CD14-positive monocyte (primary cell): ENCODE results near the gene RPS21. TPM values are rescaled to one million over a fixed set of nuclear protein-coding genes. Genes with fewer than 3 reads are reported as not detected.

Experiments used
- DNase-seq, 3 donors: peaks; one replicate each; pipeline ENCODE4 v3.0.0-alpha.2; 2011 to 2022
- H2AFZ ChIP-seq: 2 replicates; pipeline ENCODE4 v1.6.0; 2012; ENCODE audit warnings: mild to moderate bottlenecking, low read depth, low read length, inconsistent platforms; ENCODE audit not compliant: insufficient read depth, poor library complexity, severe bottlenecking
- H3K27ac ChIP-seq, 2 donors: 1 replicate in 1 of 2; 2 replicates in 1 of 2; pipeline ENCODE4 v1.5.1; 2012 to 2013; ENCODE audit warnings: low read length in 2 of 2, control low read depth in 1 of 2, inconsistent platforms in 1 of 2, low read depth in 1 of 2, mild to moderate bottlenecking in 1 of 2
- H3K27me3 ChIP-seq, 2 donors: one replicate each; pipeline versions ENCODE4 v1.6.0 to v1.6.1; 2011 to 2013; ENCODE audit warnings: low read length in 2 of 2; ENCODE audit not compliant: control insufficient read depth in 2 of 2, insufficient read depth in 2 of 2
- H3K36me3 ChIP-seq, 2 donors: replicated peaks in 1 of 2; 1 replicate in 1 of 2; 2 replicates in 1 of 2; pipeline versions ENCODE4 v1.5.1 to v1.6.1; 2012 to 2013; ENCODE audit warnings: low read length in 2 of 2, control low read depth in 1 of 2, inconsistent platforms in 1 of 2, mild to moderate bottlenecking in 1 of 2; ENCODE audit not compliant: insufficient read depth in 2 of 2, control insufficient read depth in 1 of 2
- H3K4me1 ChIP-seq, 2 donors: 1 replicate in 1 of 2; 2 replicates in 1 of 2; pipeline versions ENCODE4 v1.5.1 to v1.6.1; 2012 to 2013; ENCODE audit warnings: low read length in 2 of 2, control low read depth in 1 of 2, inconsistent platforms in 1 of 2, mild to moderate bottlenecking in 1 of 2, moderate library complexity in 1 of 2; ENCODE audit not compliant: insufficient read depth in 2 of 2, control insufficient read depth in 1 of 2
- H3K4me2 ChIP-seq: replicated peaks from 2 replicates; pipeline ENCODE3; 2012; ENCODE audit warnings: low read length, moderate library complexity, mild to moderate bottlenecking; ENCODE audit not compliant: poor library complexity, severe bottlenecking; ENCODE audit errors: extremely low read depth
- H3K4me3 ChIP-seq, 3 experiments: fragments of 200-600 bp in 1 of 3; sonication (generic) in 1 of 3; replicated peaks in 1 of 3; 1 replicate in 2 of 3; 2 replicates in 1 of 3; pipeline ENCODE4 v1.5.1; 2011 to 2013; ENCODE audit warnings: low read length in 3 of 3, mild to moderate bottlenecking in 3 of 3, control low read depth in 2 of 3, low read depth in 2 of 3, inconsistent platforms in 1 of 3, moderate library complexity in 1 of 3
- H3K79me2 ChIP-seq: 2 replicates; pipeline ENCODE4 v1.6.0; 2012; ENCODE audit warnings: mild to moderate bottlenecking, control low read depth, inconsistent platforms, low read length, moderate library complexity; ENCODE audit not compliant: insufficient read depth
- H3K9ac ChIP-seq: 2 replicates; pipeline ENCODE4 v1.6.0; 2017; ENCODE audit warnings: low read length, mild to moderate bottlenecking; ENCODE audit not compliant: insufficient read depth, poor library complexity, severe bottlenecking
- H3K9me3 ChIP-seq, 2 donors: replicated peaks in 1 of 2; 1 replicate in 1 of 2; 2 replicates in 1 of 2; pipeline versions ENCODE4 v1.5.1 to v1.6.1; 2012 to 2013; ENCODE audit warnings: low read length in 2 of 2, control low read depth in 1 of 2; ENCODE audit not compliant: control insufficient read depth in 1 of 2, insufficient read depth in 1 of 2
- H4K20me1 ChIP-seq: 2 replicates; pipeline ENCODE4 v1.6.0; 2012; ENCODE audit warnings: mild to moderate bottlenecking, low read length, control low read depth, moderate library complexity; ENCODE audit not compliant: insufficient read depth
- H3K27ac Mint-ChIP-seq, 7 donors: one replicate each; pipeline ENCODE4 v1.8.0; 2020; ENCODE audit warnings: mild to moderate bottlenecking in 7 of 7, mixed read lengths in 7 of 7, moderate library complexity in 6 of 7, inconsistent platforms in 2 of 7
- H3K27me3 Mint-ChIP-seq, 3 donors: one replicate each; pipeline ENCODE4 v1.8.0; 2021 to 2022; ENCODE audit warnings: low read depth in 3 of 3, mild to moderate bottlenecking in 3 of 3, mixed read lengths in 3 of 3, moderate library complexity in 3 of 3, inconsistent platforms in 1 of 3
- H3K36me3 Mint-ChIP-seq, 2 donors: one replicate each; pipeline ENCODE4 v1.8.0; 2020; ENCODE audit warnings: mixed read lengths in 2 of 2, inconsistent platforms in 1 of 2, mild to moderate bottlenecking in 1 of 2
- H3K4me1 Mint-ChIP-seq: one replicate; pipeline ENCODE4 v1.8.0; 2020; ENCODE audit warnings: mild to moderate bottlenecking, mixed read lengths
- H3K4me3 Mint-ChIP-seq, 2 donors: one replicate each; pipeline ENCODE4 v1.8.0; 2020; ENCODE audit warnings: mild to moderate bottlenecking in 2 of 2, mixed read lengths in 2 of 2, moderate library complexity in 1 of 2
- H3K9me3 Mint-ChIP-seq, 7 donors: one replicate each; pipeline ENCODE4 v1.8.0; 2020 to 2022; ENCODE audit warnings: mixed read lengths in 7 of 7, mild to moderate bottlenecking in 6 of 7, moderate library complexity in 6 of 7, inconsistent platforms in 2 of 7
- WGBS: methylation state at CpG from one replicate; pipeline ENCODE4 v1.1.5; 2013; ENCODE audit warnings: missing lambda C conversion rate; ENCODE audit not compliant: insufficient coverage; 5-methylcytosine and 5-hydroxymethylcytosine counted together
- intact Hi-C, 2 donors: fragments of 100-400 bp; cut with micrococcal nuclease; formaldehyde crosslinking; loops; one replicate each; pipeline versions ENCODE4 v1.15.0 to v1.15.1; 2023
- polyA plus RNA-seq, 3 donors: library from polyadenylated mRNA; depleted of rRNA in 1 of 3; unstranded in 2 of 3; stranded (reverse) in 1 of 3; fragments of 300-500 nt in 2 of 3; fragments of >200 nt in 1 of 3; fragmentation: Illumina TruSeq in 2 of 3; gene quantifications; 1 replicate in 2 of 3; 2 replicates in 1 of 3; pipeline ENCODE4 v1.2.3, GENCODE V29; 2012 to 2021
- TF ChIP-seq, protein P1 (sequence below): fragments of 200-600 bp; IDR thresholded peaks from one replicate; pipeline ENCODE4 v1.8.0; 2022; ENCODE audit warnings: antibody characterized with exemption, mild to moderate bottlenecking

Gene RPS21
- polyA plus RNA-seq, 3 donors: 799 to 6,263 (median 968) TPM

DNA sequence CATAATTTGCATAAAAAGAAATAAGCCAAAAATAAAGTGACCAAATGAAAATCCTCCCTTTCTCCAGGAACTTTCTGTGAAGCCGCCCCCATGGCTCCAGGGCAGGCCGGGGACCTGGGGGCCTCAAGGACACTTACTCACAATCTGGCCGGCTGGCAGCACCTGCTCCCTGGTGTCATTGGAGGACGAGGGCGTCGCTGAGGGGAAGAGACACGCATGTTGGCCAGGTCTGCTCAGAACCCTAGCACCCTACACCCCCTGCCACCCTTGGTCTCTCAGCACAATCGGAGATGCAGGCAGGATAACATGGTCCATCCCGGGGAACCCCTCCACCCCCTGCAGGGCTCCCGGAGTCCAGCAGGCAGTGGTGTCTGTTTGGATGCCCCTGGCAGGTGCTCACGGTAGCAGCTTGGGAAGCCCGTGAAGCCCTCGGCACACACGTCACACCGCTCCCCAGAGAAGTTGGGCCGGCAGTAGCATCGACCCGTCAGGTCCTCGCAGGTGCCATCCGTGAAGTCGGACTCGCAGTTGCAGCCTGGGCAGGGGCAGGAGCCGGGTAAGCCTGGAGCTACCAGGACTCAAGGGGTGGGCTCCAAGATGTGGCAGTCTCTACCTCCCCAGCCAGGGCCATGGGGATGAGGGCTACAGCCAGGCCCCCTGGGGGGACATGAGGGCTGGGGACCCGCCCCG lies 41.1 kb upstream of the RPS21 start:
- intact Hi-C loops: no loop called here
- no peaks in the 10 kb centered on the region for H3K27me3 ChIP-seq
- H3K36me3 Mint-ChIP-seq: no peaks in the 10 kb centered on the region
- H3K9me3 Mint-ChIP-seq: peaks cover 3 to 19% (median 10%) of the 10 kb centered on the region in 7 donors
- H3K79me2 ChIP-seq: no peaks in the 10 kb centered on the region
- H4K20me1 ChIP-seq: no peaks in the 10 kb centered on the region
- H3K9ac ChIP-seq: no peak overlapping the region
- TF ChIP-seq, protein P1, sequence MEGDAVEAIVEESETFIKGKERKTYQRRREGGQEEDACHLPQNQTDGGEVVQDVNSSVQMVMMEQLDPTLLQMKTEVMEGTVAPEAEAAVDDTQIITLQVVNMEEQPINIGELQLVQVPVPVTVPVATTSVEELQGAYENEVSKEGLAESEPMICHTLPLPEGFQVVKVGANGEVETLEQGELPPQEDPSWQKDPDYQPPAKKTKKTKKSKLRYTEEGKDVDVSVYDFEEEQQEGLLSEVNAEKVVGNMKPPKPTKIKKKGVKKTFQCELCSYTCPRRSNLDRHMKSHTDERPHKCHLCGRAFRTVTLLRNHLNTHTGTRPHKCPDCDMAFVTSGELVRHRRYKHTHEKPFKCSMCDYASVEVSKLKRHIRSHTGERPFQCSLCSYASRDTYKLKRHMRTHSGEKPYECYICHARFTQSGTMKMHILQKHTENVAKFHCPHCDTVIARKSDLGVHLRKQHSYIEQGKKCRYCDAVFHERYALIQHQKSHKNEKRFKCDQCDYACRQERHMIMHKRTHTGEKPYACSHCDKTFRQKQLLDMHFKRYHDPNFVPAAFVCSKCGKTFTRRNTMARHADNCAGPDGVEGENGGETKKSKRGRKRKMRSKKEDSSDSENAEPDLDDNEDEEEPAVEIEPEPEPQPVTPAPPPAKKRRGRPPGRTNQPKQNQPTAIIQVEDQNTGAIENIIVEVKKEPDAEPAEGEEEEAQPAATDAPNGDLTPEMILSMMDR: no peak
- DNase-seq: no peak
- H3K4me3 Mint-ChIP-seq: no peak overlapping the region
- no peaks in the 10 kb centered on the region for H3K4me1 Mint-ChIP-seq
- no peak overlapping the region for H2AFZ ChIP-seq
- H3K4me2 ChIP-seq: no peak overlapping the region
- no peak overlapping the region for H3K27ac ChIP-seq
- 95% methylated on average over 17 of the region's 25 CpGs for WGBS
- H3K36me3 ChIP-seq: no peaks in the 10 kb centered on the region
- H3K27me3 Mint-ChIP-seq: peaks cover 5 to 13% (median 5%) of the 10 kb centered on the region in 3 donors
- H3K4me3 ChIP-seq: no peak overlapping the region
- no peak overlapping the region for H3K27ac Mint-ChIP-seq
- H3K4me1 ChIP-seq: no peaks in the 10 kb centered on the region
- H3K9me3 ChIP-seq: no peaks in the 10 kb centered on the region

DNA sequence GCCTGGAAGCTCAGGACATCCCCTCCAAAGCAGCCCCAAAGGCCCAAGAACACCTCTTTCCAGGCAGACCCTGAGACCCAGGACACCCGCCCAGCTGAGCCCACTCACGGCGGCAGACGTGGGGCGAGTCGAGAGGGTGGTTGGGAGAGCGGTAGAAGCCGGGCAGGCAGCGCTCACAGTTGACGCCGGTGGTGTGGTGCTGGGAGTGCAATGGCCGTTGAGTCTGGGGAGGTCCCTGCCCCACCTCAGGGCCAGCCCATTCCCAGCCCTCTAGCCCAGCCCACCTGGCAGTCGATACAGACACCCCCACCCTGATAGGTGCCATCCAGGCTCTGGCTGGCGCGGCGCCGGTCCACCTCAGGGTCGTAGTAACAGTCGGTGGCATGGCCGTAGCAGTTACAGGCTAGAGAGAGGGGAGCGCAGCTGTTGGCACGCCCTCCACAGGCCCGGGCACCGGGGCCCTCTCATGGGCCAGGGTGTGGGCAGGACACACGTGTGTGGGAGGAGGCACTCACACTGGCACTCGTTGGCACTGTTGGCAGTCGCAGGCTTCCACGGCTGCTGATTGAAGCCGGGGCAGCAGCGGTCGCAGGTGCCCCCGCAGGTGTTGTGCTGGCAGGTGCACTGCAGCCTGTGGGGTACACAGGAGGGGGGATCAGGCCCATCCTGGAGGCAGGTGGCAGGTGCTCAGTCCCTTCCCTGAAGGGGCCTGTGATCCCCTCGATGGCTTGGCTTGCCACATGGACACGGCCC lies 40.3 kb upstream of the RPS21 start:
- 93% methylated on average over 22 of the region's 34 CpGs for WGBS
- no peak overlapping the region for H3K27ac ChIP-seq
- no peak overlapping the region for H3K4me2 ChIP-seq
- H3K27me3 ChIP-seq: no peaks in the 10 kb centered on the region
- H4K20me1 ChIP-seq: no peaks in the 10 kb centered on the region
- no peak for DNase-seq
- TF ChIP-seq, protein P1: no peak
- no peaks in the 10 kb centered on the region for H3K79me2 ChIP-seq
- H3K4me1 ChIP-seq: no peaks in the 10 kb centered on the region
- H3K4me3 ChIP-seq: no peak overlapping the region
- Mint-ChIP-seq H3K4me3 (no peak overlapping the region), H3K36me3 (no peaks in the 10 kb centered on the region), H3K27ac (no peak overlapping the region), H3K27me3 (peaks cover 0 to 8% (median 5%) of the 10 kb centered on the region in 3 donors), H3K9me3 (peaks cover 3 to 15% (median 9%) of the 10 kb centered on the region in 7 donors), H3K4me1 (no peaks in the 10 kb centered on the region)
- H2AFZ ChIP-seq: no peak overlapping the region
- H3K9ac ChIP-seq: no peak overlapping the region
- intact Hi-C loops: no loop called here
- no peaks in the 10 kb centered on the region for H3K36me3 ChIP-seq
- H3K9me3 ChIP-seq: no peaks in the 10 kb centered on the region
